ENCODE results near the gene DOK4. TPM values are rescaled to one million over a fixed set of nuclear protein-coding genes. Genes with fewer than 3 reads are reported as not detected.
A peak's percentile ranks its signal among the peaks of the same experiment; 100 is the strongest.
"Not testable (repeated sequence)": the region's sequence is repeated elsewhere in the genome, so short reads cannot be mapped to it uniquely, and the experiment has no call there.

Gene DOK4
- total and polyA plus RNA-seq, 7 donors, result 3.9 to 147 (median 21.8) TPM

DNA sequence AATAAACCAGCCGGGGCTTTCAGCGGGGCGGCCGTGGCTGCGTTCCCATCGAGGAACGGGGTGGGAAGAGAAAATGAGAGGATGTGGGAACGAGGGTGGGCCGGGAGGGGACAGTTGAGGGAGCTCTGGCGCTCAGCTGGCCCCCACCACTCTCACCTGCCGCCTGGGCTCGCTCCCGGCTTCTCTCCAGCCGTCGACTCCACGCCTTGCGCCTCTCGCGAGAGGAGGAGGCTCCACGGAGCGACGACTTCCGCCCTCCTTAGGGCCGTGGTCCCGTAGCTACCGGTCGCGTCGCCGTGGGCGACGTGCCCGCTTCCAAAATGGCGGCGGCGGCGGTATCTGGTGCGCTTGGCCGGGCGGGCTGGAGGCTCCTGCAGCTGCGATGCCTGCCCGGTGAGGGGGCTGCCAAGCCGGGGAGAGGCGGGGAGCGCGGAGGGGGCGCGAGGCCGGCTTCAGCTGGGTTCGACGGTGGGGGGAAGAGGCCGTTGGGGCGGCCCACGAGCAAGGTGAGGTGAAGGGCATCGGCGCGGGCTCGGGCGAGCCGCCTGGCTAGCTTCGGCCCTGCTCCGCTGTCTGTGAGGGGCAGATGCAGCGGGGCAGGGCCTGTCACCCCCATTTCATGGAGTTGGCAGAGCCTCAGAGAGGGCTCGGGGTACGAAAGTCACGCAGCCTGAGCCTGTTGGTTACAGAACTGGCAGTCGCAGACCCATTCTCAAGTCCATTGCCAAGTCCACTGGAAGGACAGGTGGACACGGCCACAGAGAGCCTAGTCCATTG is 38.9 kb downstream of the DOK4 start, which contains the start of the genes CIAPIN1 and COQ9:
TSS of gene CIAPIN1 (minus strand) at position 200 of the 777 bp plus-strand sequence. CDS start 6,457 bp downstream, outside the sequence.
TSS of gene COQ9 (plus strand) at position 294 of the 777 bp plus-strand sequence. CDS start at position 321, 27 bp downstream.
- WGBS, 2 donors, result 1% methylated on average over 68 of the region's 68 CpGs
- peak within 1 kb of the TSS; percentile 81 to 99 (median 96) for H3K4me3 ChIP-seq
- TF ChIP-seq, protein P1, sequence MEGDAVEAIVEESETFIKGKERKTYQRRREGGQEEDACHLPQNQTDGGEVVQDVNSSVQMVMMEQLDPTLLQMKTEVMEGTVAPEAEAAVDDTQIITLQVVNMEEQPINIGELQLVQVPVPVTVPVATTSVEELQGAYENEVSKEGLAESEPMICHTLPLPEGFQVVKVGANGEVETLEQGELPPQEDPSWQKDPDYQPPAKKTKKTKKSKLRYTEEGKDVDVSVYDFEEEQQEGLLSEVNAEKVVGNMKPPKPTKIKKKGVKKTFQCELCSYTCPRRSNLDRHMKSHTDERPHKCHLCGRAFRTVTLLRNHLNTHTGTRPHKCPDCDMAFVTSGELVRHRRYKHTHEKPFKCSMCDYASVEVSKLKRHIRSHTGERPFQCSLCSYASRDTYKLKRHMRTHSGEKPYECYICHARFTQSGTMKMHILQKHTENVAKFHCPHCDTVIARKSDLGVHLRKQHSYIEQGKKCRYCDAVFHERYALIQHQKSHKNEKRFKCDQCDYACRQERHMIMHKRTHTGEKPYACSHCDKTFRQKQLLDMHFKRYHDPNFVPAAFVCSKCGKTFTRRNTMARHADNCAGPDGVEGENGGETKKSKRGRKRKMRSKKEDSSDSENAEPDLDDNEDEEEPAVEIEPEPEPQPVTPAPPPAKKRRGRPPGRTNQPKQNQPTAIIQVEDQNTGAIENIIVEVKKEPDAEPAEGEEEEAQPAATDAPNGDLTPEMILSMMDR (IDR thresholded peaks at IDR 0.05), result no peak
- no peak for TF ChIP-seq EP300 (IDR thresholded peaks at IDR 0.05)
- peak; percentile 89 to 91 for TF ChIP-seq POLR2A (IDR thresholded peaks at IDR 0.05)
- TF ChIP-seq POLR2AphosphoS5 (IDR thresholded peaks at IDR 0.05), result peak in 3 of 4 donors; percentile 90 to 95 (median 95)
- peaks cover 0 to 31% (median 19%) of the 10 kb centered on the region in 4 donors for H3K4me1 ChIP-seq
- peaks cover 0 to 16% (median 4%) of the 10 kb centered on the region in 4 donors for H3K36me3 ChIP-seq
- no peaks in the 10 kb centered on the region for H3K9me3 ChIP-seq
- peak within 1 kb of the TSS; percentile 89 to 97 (median 94) for H3K27ac ChIP-seq
- H3K27me3 ChIP-seq, result no peaks in the 10 kb centered on the region
- intact Hi-C loops (cut with DNase I), result loop anchor here (2.0 to 10.0 kb wide), 3 partner anchors 15 to 287 kb away; partner anchors contain the start of genes KATNB1 and POLR2C
- DNase-seq, result peak; percentile 98

DNA sequence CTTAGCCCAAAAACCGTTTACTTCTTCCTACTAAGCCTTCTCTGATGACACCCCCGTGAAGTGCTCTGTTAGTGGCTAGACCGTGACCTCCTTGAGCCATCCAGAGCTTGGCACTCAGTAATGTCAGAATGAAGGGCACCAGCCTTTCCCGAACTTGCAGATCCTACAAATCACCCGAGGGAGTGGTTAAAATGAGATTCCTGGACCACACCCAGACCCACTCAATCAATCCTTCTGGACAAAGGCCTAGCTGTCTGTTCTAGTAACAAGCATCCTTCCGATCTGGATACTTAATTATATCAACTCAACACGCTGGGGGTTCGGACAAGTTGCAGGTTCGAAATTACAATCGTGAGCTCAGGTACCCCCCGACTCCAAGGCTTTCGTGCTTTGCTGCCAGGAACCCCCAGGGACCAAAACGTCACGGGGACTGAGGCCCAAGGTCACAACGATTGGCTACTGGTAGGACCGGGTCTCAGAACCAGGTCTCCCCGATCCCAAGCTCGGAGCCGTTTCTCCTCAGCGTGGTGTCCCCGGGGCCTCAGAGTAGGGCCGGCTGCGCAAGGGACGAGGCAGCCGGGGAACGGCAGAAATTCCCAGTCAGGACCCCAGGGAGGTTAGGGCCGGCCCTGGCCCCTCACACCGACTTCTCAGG is 39.6 kb downstream of the DOK4 start:
- peak; percentile 74 for DNase-seq
- H3K27ac ChIP-seq, result peak overlapping the region; percentile 89 to 97 (median 94)
- no peaks in the 10 kb centered on the region for H3K9me3 ChIP-seq
- H3K27me3 ChIP-seq, result no peaks in the 10 kb centered on the region
- peak overlapping the region; percentile 81 to 99 (median 96) for H3K4me3 ChIP-seq
- intact Hi-C loops (cut with DNase I), result loop anchor here (2.0 to 10.0 kb wide), 3 partner anchors 16 to 288 kb away; partner anchors contain the start of genes KATNB1 and POLR2C
- TF ChIP-seq POLR2A (IDR thresholded peaks at IDR 0.05) (no peak), POLR2AphosphoS5 (IDR thresholded peaks at IDR 0.05) (no peak), EP300 (IDR thresholded peaks at IDR 0.05) (no peak)
- TF ChIP-seq, protein P1 (IDR thresholded peaks at IDR 0.05), result no peak
- H3K4me1 ChIP-seq, result peaks cover 0 to 31% (median 19%) of the 10 kb centered on the region in 4 donors
- peaks cover 0 to 13% (median 2%) of the 10 kb centered on the region in 4 donors for H3K36me3 ChIP-seq
- 2 to 5% methylated on average over 28 of the region's 28 CpGs for whole genome bisulfite sequencing, 2 donors

DNA sequence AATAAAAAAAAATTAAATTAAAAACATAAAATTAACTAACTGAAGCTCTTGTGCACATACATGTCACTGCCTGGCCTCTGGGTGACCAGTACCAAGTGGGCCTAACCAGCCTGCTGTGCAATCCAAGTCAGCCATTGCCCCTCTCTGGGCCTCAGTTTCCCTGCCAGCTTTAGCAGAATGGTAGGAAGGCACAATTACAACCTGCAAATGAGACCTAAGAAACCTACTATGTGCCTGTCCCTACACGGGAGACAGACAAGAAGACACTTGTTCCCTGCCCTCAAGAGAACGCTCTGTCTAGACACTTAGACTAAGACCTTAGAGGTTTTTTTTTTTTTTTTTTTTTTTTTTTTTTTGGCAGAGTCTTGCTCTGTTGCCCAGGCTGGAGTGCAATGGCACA is 40.8 kb downstream of the DOK4 start:
- Histone ChIP-seq H3K4me1 (peaks cover 0 to 31% (median 19%) of the 10 kb centered on the region in 4 donors), H3K36me3 (peaks cover 0 to 7% (median 0%) of the 10 kb centered on the region in 4 donors), H3K27ac (no peak overlapping the region), H3K27me3 (no peaks in the 10 kb centered on the region), H3K9me3 (no peaks in the 10 kb centered on the region), H3K4me3 (no peak overlapping the region)
- TF ChIP-seq EP300 (IDR thresholded peaks at IDR 0.05), result no peak
- no peak for TF ChIP-seq POLR2A (IDR thresholded peaks at IDR 0.05)
- TF ChIP-seq, protein P1 (IDR thresholded peaks at IDR 0.05), result no peak
- no peak for TF ChIP-seq POLR2AphosphoS5 (IDR thresholded peaks at IDR 0.05)
- 96 to 98% methylated on average over 2 of the region's 2 CpGs for WGBS, 2 donors
- intact Hi-C loops (cut with DNase I), result loop anchor here (10.0 kb wide), 1 partner anchor 289 kb away; the partner anchor contains the start of gene KATNB1
- no peak for DNase-seq

DNA sequence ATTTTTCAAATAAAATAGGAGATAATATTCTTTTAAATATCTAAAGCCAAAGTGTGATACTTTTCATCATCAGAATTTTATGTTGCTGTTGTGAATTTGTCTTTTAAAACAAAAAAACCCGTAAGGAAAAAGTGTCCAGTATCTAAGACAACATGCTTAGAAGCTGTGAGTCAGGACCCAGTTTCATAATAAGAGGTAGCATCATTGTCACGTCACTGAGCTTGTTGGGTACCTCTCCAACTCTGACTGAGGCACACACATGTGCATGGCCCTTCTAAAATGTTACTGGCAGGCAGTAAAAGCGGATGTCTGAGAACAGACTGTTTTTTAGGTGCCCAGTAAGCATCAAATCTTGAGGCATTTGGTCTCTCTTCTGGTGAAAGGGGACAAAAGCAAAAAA is 41.6 kb downstream of the DOK4 start:
- no peaks in the 10 kb centered on the region for H3K27me3 ChIP-seq
- intact Hi-C loops (cut with DNase I), result loop anchor here (10.0 kb wide), 1 partner anchor 290 kb away; the partner anchor contains the start of gene KATNB1
- H3K4me3 ChIP-seq, result no peak overlapping the region
- no peak for TF ChIP-seq EP300 (IDR thresholded peaks at IDR 0.05)
- no peak for TF ChIP-seq POLR2AphosphoS5 (IDR thresholded peaks at IDR 0.05)
- TF ChIP-seq, protein P1 (IDR thresholded peaks at IDR 0.05), result no peak
- no peak for TF ChIP-seq POLR2A (IDR thresholded peaks at IDR 0.05)
- DNase-seq, result no peak
- WGBS, 2 donors, result 87 to 88% methylated on average over 3 of the region's 3 CpGs
- no peak overlapping the region for H3K27ac ChIP-seq
- no peaks in the 10 kb centered on the region for H3K9me3 ChIP-seq
- peaks cover 0 to 15% (median 6%) of the 10 kb centered on the region in 4 donors for H3K36me3 ChIP-seq
- peaks cover 0 to 29% (median 19%) of the 10 kb centered on the region in 4 donors for H3K4me1 ChIP-seq

- not testable (repeated sequence) for DNase-seq, H3K27ac ChIP-seq, H3K9me3 ChIP-seq, H3K4me1 ChIP-seq, H3K27me3 ChIP-seq, H3K4me3 ChIP-seq
- 98 to 99% methylated on average over 8 of the region's 8 CpGs for WGBS, 2 donors
- intact Hi-C loops (cut with DNase I), result loop anchor here (10.0 kb wide), 1 partner anchor 294 kb away; the partner anchor contains the start of gene KATNB1
- H3K36me3 ChIP-seq, result peaks cover 10 to 57% (median 27%) of the 10 kb centered on the region in 4 donors
Measured at GRCh38 chr16:57440551-57440950, 45.7 kb downstream of the DOK4 start.

DNA sequence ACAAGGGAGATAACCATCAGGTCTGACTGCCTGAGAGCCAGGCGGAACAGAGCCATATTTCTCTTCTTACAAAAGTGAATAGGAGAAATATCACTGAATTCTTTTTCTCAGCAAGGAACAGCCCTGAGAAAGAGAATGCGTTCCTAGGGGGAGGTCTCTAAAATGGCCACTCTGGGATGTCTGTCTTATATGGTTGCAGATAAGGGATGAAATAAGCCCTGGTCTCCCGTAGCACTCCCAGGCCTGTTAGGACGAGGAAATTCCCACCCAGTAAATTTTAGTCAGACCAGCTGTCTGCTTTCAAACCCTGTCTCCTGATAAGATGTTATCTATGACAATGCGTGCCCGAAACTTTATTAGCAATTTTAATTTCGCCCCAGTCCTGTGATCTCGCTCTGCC is 46.3 kb downstream of the DOK4 start:
- WGBS, 2 donors, result 96 to 97% methylated on average over 8 of the region's 8 CpGs
- H3K27me3 ChIP-seq, H3K4me1 ChIP-seq, DNase-seq, H3K27ac ChIP-seq, H3K4me3 ChIP-seq, H3K9me3 ChIP-seq: not testable (repeated sequence)
- peaks cover 10 to 63% (median 32%) of the 10 kb centered on the region in 4 donors for H3K36me3 ChIP-seq
- intact Hi-C loops (cut with DNase I), result loop anchor here (10.0 kb wide), 1 partner anchor 295 kb away; the partner anchor contains the start of gene KATNB1
